Measurements from ENCODE around the gene TRMU.

DNA sequence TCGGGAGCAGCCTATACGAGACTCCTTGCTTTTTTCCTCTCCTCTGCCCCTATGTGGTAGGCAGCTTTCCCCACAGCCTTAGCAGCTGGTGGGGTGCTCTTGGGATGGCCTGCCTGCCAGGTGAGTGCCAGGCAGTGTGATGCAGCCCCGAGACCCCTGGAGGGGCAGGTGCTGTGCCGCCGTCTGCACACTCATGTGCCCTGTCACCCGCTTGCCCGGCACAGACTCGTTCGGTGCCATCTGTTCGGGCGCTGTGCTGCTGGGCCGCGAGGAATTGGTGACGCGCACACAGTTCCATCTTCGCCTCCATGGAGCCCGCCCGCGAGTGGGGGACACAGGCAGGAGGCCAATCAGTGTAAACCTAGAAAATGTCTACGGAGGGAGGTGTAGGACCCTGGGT, 15.1 kb downstream of the TRMU start:
- TF ChIP-seq, protein P1, sequence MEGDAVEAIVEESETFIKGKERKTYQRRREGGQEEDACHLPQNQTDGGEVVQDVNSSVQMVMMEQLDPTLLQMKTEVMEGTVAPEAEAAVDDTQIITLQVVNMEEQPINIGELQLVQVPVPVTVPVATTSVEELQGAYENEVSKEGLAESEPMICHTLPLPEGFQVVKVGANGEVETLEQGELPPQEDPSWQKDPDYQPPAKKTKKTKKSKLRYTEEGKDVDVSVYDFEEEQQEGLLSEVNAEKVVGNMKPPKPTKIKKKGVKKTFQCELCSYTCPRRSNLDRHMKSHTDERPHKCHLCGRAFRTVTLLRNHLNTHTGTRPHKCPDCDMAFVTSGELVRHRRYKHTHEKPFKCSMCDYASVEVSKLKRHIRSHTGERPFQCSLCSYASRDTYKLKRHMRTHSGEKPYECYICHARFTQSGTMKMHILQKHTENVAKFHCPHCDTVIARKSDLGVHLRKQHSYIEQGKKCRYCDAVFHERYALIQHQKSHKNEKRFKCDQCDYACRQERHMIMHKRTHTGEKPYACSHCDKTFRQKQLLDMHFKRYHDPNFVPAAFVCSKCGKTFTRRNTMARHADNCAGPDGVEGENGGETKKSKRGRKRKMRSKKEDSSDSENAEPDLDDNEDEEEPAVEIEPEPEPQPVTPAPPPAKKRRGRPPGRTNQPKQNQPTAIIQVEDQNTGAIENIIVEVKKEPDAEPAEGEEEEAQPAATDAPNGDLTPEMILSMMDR (IDR thresholded peaks at IDR 0.05; ENCODE audit: poor library complexity) = no peak
- TF ChIP-seq EZH2 (IDR thresholded peaks at IDR 0.05; ENCODE audit: borderline replicate concordance) = no peak
- TF ChIP-seq EZH2phosphoT487 (IDR thresholded peaks at IDR 0.05; ENCODE audit: low read depth, severe bottlenecking, unreplicated experiment) = no peak

Measured in hepatocyte (in vitro differentiated cells).